ENCODE data around the gene TMEM238L. TPM values are rescaled to one million over a fixed set of nuclear protein-coding genes. Genes with fewer than 3 reads are reported as not detected.

Gene TMEM238L
- total and polyA plus RNA-seq, 2 of the 13 experiments (the other 11 are each of a cell fraction or from before 2014, with no cell fraction given): not detected

GRCh38 chr17:10775740-10776356 is 28.1 kb downstream of the TMEM238L start:
- DNase-seq (ENCODE audit: low spot score) (no peak), ATAC-seq (no peak), FAIRE-seq (no peak)
- Histone ChIP-seq H4K20me1 (ENCODE audit: insufficient read depth, low read length) (no peaks in the 10 kb centered on the region), H3K4me2 (ENCODE audit: low read depth, low read length) (no peak overlapping the region), H3K36me3 (replicated peaks in 1 of 2; ENCODE audit: control insufficient read depth in 1 of 2, insufficient read depth in 2 of 2, low read length in 2 of 2) (no peaks in the 10 kb centered on the region), H3K9ac (ENCODE audit: insufficient read depth, low read depth, low read length) (no peak overlapping the region), H3K79me2 (ENCODE audit: insufficient read depth, low read length) (no peaks in the 10 kb centered on the region), H3K4me3 (replicated peaks in 1 of 3; ENCODE audit: insufficient read depth in 1 of 3, low read depth in 2 of 3, low read length in 3 of 3) (no peak overlapping the region), H2AFZ (ENCODE audit: low read length) (no peak overlapping the region), H3K27me3 (ENCODE audit: control insufficient read depth in 1 of 2, insufficient read depth in 2 of 2, low read length in 2 of 2) (no peaks in the 10 kb centered on the region), H3K27ac (ENCODE audit: extremely low read length, insufficient read depth, low read length) (no peak overlapping the region), H3K9me3 (ENCODE audit: low read length) (peaks cover 9% of the 10 kb centered on the region), H3K4me1 (ENCODE audit: insufficient read depth, low read length) (peaks cover 29% of the 10 kb centered on the region)
- no TSS peak for BruUV-seq (replicated peaks)
- ChIA-PET CTCF (ENCODE audit: low intra/inter-chr PET ratio, low total read pairs) (no interaction called here), POLR2A (no interaction called here)
- intact Hi-C loops (cut with micrococcal nuclease; ENCODE audit: unreplicated experiment): no loop called here
- in situ Hi-C loops (cut with HindIII; ENCODE audit: extremely low pct_ligation_motif_present, low pct_unique_long_range_greater_than_20kb): no loop called here
- WGBS (ENCODE audit: low lambda C conversion rate): 10% methylated on average over 5 of the region's 5 CpGs
- TF ChIP-seq RBAK (CRISPR knock-in tag; IDR thresholded peaks at IDR 0.05) (peak; percentile 92), CC2D1A (CRISPR knock-in tag; IDR thresholded peaks at IDR 0.05) (no peak)

DNA sequence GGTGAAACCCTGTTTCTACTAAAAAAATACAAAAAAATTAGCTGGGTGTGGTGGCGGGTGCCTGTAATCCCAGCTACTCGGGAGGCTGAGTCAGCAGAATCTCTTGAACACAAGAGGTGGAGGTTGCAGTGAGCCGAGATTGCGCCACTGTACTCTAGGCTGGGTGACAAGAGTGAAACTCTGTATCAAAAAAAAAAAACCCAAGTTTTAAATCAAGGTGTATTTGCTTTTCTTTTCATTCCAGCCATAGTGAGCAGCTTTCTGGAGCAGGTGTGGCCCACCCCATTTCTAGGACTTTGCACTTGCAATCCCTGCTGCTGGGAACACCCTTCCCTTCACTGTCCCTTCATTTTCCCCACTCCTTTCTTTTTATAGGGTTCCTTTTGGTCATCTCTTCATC is 28.8 kb downstream of the TMEM238L start:
- FAIRE-seq: no peak
- Histone ChIP-seq H3K4me1 (ENCODE audit: insufficient read depth, low read length) (peaks cover 29% of the 10 kb centered on the region), H3K4me2 (ENCODE audit: low read depth, low read length) (no peak overlapping the region), H2AFZ (ENCODE audit: low read length) (no peak overlapping the region), H3K9ac (ENCODE audit: insufficient read depth, low read depth, low read length) (no peak overlapping the region), H3K4me3 (replicated peaks in 1 of 3; ENCODE audit: insufficient read depth in 1 of 3, low read depth in 2 of 3, low read length in 3 of 3) (no peak overlapping the region), H3K9me3 (ENCODE audit: low read length) (peaks cover 9% of the 10 kb centered on the region), H3K27ac (ENCODE audit: extremely low read length, insufficient read depth, low read length) (no peak overlapping the region), H3K27me3 (ENCODE audit: control insufficient read depth in 1 of 2, insufficient read depth in 2 of 2, low read length in 2 of 2) (no peaks in the 10 kb centered on the region), H4K20me1 (ENCODE audit: insufficient read depth, low read length) (no peaks in the 10 kb centered on the region), H3K36me3 (replicated peaks in 1 of 2; ENCODE audit: control insufficient read depth in 1 of 2, insufficient read depth in 2 of 2, low read length in 2 of 2) (no peaks in the 10 kb centered on the region), H3K79me2 (ENCODE audit: insufficient read depth, low read length) (no peaks in the 10 kb centered on the region)
- ATAC-seq: no peak
- in situ Hi-C loops (cut with HindIII; ENCODE audit: extremely low pct_ligation_motif_present, low pct_unique_long_range_greater_than_20kb) (no loop called here), intact Hi-C loops (cut with micrococcal nuclease; ENCODE audit: unreplicated experiment) (no loop called here)
- CTCF ChIA-PET (ENCODE audit: low intra/inter-chr PET ratio, low total read pairs): no interaction called here
- no peak for DNase-seq (ENCODE audit: low spot score)
- POLR2A ChIA-PET: no interaction called here
- no TSS peak for BruUV-seq (replicated peaks)
- 44% methylated on average over 4 of the region's 4 CpGs for WGBS (ENCODE audit: low lambda C conversion rate)
- TF ChIP-seq ZNF232 (CRISPR knock-in tag; IDR thresholded peaks at IDR 0.05; ENCODE audit: borderline replicate concordance) (no peak), ZKSCAN8 (CRISPR knock-in tag; IDR thresholded peaks at IDR 0.05; ENCODE audit: borderline replicate concordance) (no peak), SP4 (CRISPR knock-in tag; IDR thresholded peaks at IDR 0.05) (no peak), HOXA3 (CRISPR knock-in tag; IDR thresholded peaks at IDR 0.05) (no peak), ZNF672 (CRISPR knock-in tag; IDR thresholded peaks at IDR 0.05) (no peak), ZNF44 (CRISPR knock-in tag; IDR thresholded peaks at IDR 0.05) (no peak), MAFF (IDR thresholded peaks at IDR 0.05; ENCODE audit: low read depth, low read length) (peak; percentile 56; the same call in 1 of the 2 replicates), MAFK (conservative IDR thresholded peaks at IDR 0.05 in 1 of 2, IDR thresholded peaks at IDR 0.05 in 1 of 2; ENCODE audit: low read length in 2 of 2) (peak; percentile 27 to 65; a peak in 3 of 4 replicates), KMT2A (CRISPR knock-in tag; IDR thresholded peaks at IDR 0.05) (no peak), MAF1 (CRISPR knock-in tag; IDR thresholded peaks at IDR 0.05; ENCODE audit: borderline replicate concordance) (no peak), ZNF619 (CRISPR knock-in tag; IDR thresholded peaks at IDR 0.05) (no peak)
- TF ChIP-seq, protein P1, sequence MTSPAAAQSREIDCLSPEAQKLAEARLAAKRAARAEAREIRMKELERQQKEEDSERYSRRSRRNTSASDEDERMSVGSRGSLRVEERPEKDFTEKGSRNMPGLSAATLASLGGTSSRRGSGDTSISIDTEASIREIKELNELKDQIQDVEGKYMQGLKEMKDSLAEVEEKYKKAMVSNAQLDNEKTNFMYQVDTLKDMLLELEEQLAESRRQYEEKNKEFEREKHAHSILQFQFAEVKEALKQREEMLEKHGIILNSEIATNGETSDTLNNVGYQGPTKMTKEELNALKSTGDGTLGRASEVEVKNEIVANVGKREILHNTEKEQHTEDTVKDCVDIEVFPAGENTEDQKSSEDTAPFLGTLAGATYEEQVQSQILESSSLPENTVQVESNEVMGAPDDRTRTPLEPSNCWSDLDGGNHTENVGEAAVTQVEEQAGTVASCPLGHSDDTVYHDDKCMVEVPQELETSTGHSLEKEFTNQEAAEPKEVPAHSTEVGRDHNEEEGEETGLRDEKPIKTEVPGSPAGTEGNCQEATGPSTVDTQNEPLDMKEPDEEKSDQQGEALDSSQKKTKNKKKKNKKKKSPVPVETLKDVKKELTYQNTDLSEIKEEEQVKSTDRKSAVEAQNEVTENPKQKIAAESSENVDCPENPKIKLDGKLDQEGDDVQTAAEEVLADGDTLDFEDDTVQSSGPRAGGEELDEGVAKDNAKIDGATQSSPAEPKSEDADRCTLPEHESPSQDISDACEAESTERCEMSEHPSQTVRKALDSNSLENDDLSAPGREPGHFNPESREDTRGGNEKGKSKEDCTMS (CRISPR knock-in tag; conservative IDR thresholded peaks at IDR 0.05): no peak
